ENCODE measurements around the gene OR13C8.

OR13C8 gene

GRCh38 chr9:104617418-104617817 lies 48.5 kb downstream of the OR13C8 start:
- DNase-seq (ENCODE audit: low read depth) = no peak

GRCh38 chr9:104618104-104618503 lies 49.1 kb downstream of the OR13C8 start, which contains the start of gene OR13C9:
Gene OR13C9, minus strand, starts transcription at chr9:104618204. Its CDS starts 0 bp downstream, at chr9:104618204.
- no peak for DNase-seq (ENCODE audit: low read depth)

Data from ELR (cell line).